ENCODE results near the gene GAL3ST3. TPM values are rescaled to one million over a fixed set of nuclear protein-coding genes. Genes with fewer than 3 reads are reported as not detected.

Gene GAL3ST3
- total and polyA plus RNA-seq, 10 of the 15 experiments (the other 5 are each of a cell fraction or from before 2014, with no cell fraction given) = 0.06 to 0.12 TPM; not detected in 8

- ChIA-PET CTCF (interaction anchor here (0.8 kb wide), 1 partner anchor 10 kb away, joined by 4 read pairs; no protein-coding TSS in a partner anchor), POLR2A (interaction anchor here (0.7 kb wide), 1 partner anchor 16 kb away, joined by 10 read pairs; no protein-coding TSS in a partner anchor), RAD21 (ENCODE audit: unreplicated experiment) (no interaction called here), SMC1A (ENCODE audit: uncharacterized antibody, unreplicated experiment) (no interaction called here)
- DNase-seq (ENCODE audit: low read depth, low spot score) (no peak), ATAC-seq (no peak; the same call in 2 of the 3 replicates), FAIRE-seq (no peak)
- peaks cover 3 to 7% of the 10 kb centered on the region in 2 experiments for H3K27me3 ChIP-seq (replicated peaks in 1 of 2; ENCODE audit: control insufficient read depth in 2 of 2, insufficient read depth in 2 of 2, low read length in 1 of 2)
- no peaks in the 10 kb centered on the region for H4K20me1 ChIP-seq (ENCODE audit: control insufficient read depth, insufficient read depth)
- H3K4me2 ChIP-seq (ENCODE audit: control insufficient read depth, insufficient read depth) = no peak within 1 kb of the TSS
- H2AFZ ChIP-seq (ENCODE audit: control insufficient read depth, low read depth, low read length) = no peak within 1 kb of the TSS
- H3K9ac ChIP-seq (ENCODE audit: control insufficient read depth, insufficient read depth, low read length) = no peak within 1 kb of the TSS
- intact Hi-C loops (cut with micrococcal nuclease; ENCODE audit: unreplicated experiment) (no loop called here), in situ Hi-C loops (cut with MboI) (no loop called here)
- BruUV-seq (replicated peaks) = no TSS peak
- no peaks in the 10 kb centered on the region for H3K79me2 ChIP-seq (ENCODE audit: control insufficient read depth, insufficient read depth, low read length)
- no peaks in the 10 kb centered on the region for H3K9me3 ChIP-seq (replicated peaks; ENCODE audit: control insufficient read depth, insufficient read depth, low read length)
- WGBS (ENCODE audit: insufficient coverage, insufficient replicate concordance, low lambda C conversion rate, missing lambda C conversion rate) = 32% methylated on average over 51 of the region's 61 CpGs
- H3K36me3 ChIP-seq (ENCODE audit: control insufficient read depth in 2 of 2, insufficient read depth in 2 of 2, low read length in 1 of 2) = no peaks in the 10 kb centered on the region
- no peak within 1 kb of the TSS for H3K4me3 ChIP-seq
- no peak within 1 kb of the TSS for H3K27ac ChIP-seq (ENCODE audit: control insufficient read depth, insufficient read depth)
- no peaks in the 10 kb centered on the region for H3K4me1 ChIP-seq (ENCODE audit: control insufficient read depth, insufficient read depth, low read length)
- no peak for TF ChIP-seq EZH2 (IDR thresholded peaks at IDR 0.05; ENCODE audit: borderline replicate concordance, control insufficient read depth, low read depth, low read length)
- no peak for TF ChIP-seq KAT2A (conservative IDR thresholded peaks at IDR 0.05; ENCODE audit: control insufficient read depth, low read depth, low read length)
- TF ChIP-seq FOS (IDR thresholded peaks at IDR 0.05; ENCODE audit: borderline replicate concordance, extremely low read depth, insufficient read length) = no peak
- no peak for TF ChIP-seq SREBF1 (IDR thresholded peaks at IDR 0.05; ENCODE audit: low read length)
- no peak for TF ChIP-seq TARDBP (IDR thresholded peaks at IDR 0.05; ENCODE audit: borderline replicate concordance)
- no peak for TF ChIP-seq PBX3 (IDR thresholded peaks at IDR 0.05; ENCODE audit: insufficient replicate concordance, low read depth, low read length)
- TF ChIP-seq NKRF (conservative IDR thresholded peaks at IDR 0.05) = no peak
- TF ChIP-seq YBX1 (IDR thresholded peaks at IDR 0.05) = no peak
- TF ChIP-seq KDM1A (IDR thresholded peaks at IDR 0.05; ENCODE audit: borderline replicate concordance) = no peak
- no peak for TF ChIP-seq MYB (IDR thresholded peaks at IDR 0.05; ENCODE audit: borderline replicate concordance, low read depth, low read length)
- no peak for TF ChIP-seq GABPA (IDR thresholded peaks at IDR 0.05; ENCODE audit: low read depth)
- TF ChIP-seq SIX5 (IDR thresholded peaks at IDR 0.05; ENCODE audit: low read depth, low read length, severe bottlenecking) = no peak
- TF ChIP-seq PRDM15 (CRISPR knock-in tag; IDR thresholded peaks at IDR 0.05) = no peak
Observed at GRCh38 chr11:66011785-66012303, 37.1 kb downstream of the GAL3ST3 start, which contains the start of gene CST6. TSS of gene CST6 (plus strand) at chr11:66012008. CDS start at chr11:66012045, 37 bp downstream.
